Skeletal muscle tissue (tissue), 4 donors: ENCODE data around the gene CHST13. TPM values are rescaled to one million over a fixed set of nuclear protein-coding genes. Genes with fewer than 3 reads are reported as not detected.

ENCODE experiments used
- H3K27ac ChIP-seq: one replicate; pipeline ENCODE4 v1.7.0; 2013; ENCODE audit warnings: mild to moderate bottlenecking, low read depth, low read length, inconsistent platforms
- H3K27me3 ChIP-seq, 3 donors: one replicate each; pipeline ENCODE4 v1.7.0; 2013; ENCODE audit warnings: low read length in 3 of 3; ENCODE audit not compliant: control insufficient read depth in 3 of 3, insufficient read depth in 3 of 3
- H3K36me3 ChIP-seq, 3 donors: one replicate each; pipeline ENCODE4 v1.7.0; 2013; ENCODE audit warnings: low read length in 3 of 3; ENCODE audit not compliant: control insufficient read depth in 3 of 3, insufficient read depth in 3 of 3
- H3K4me1 ChIP-seq, 3 donors: one replicate each; pipeline ENCODE4 v1.7.0; 2013; ENCODE audit warnings: low read length in 3 of 3, mild to moderate bottlenecking in 3 of 3; ENCODE audit not compliant: control insufficient read depth in 3 of 3, insufficient read depth in 3 of 3
- H3K4me3 ChIP-seq, 3 donors: one replicate each; pipeline ENCODE4 v1.7.0; 2013; ENCODE audit warnings: low read length in 3 of 3
- H3K9ac ChIP-seq, 3 donors: one replicate each; pipeline ENCODE4 v1.7.0; 2013; ENCODE audit warnings: low read length in 3 of 3, mild to moderate bottlenecking in 3 of 3, moderate library complexity in 2 of 3, low read depth in 1 of 3
- H3K9me3 ChIP-seq, 3 donors: one replicate each; pipeline ENCODE4 v1.7.0; 2013; ENCODE audit warnings: low read length in 3 of 3; ENCODE audit not compliant: control insufficient read depth in 3 of 3
- total RNA-seq: library from RNA; depleted of rRNA; stranded (reverse); fragments of >200 nt; gene quantifications from one replicate; pipeline ENCODE4 v1.2.3, GENCODE V29; 2014
- donor health status: Osteomylitis.

CHST13 gene
- total RNA-seq, 1 donor from 2014 or later, result not detected

- H3K27ac ChIP-seq, result no peak overlapping the region
- H3K9ac ChIP-seq, result no peak overlapping the region
- H3K27me3 ChIP-seq, result peaks cover 0 to 9% (median 0%) of the 10 kb centered on the region in 3 donors
- no peaks in the 10 kb centered on the region for H3K4me1 ChIP-seq
- H3K9me3 ChIP-seq, result no peaks in the 10 kb centered on the region
- H3K4me3 ChIP-seq, result no peak overlapping the region
- H3K36me3 ChIP-seq, result no peaks in the 10 kb centered on the region
Measured at GRCh38 chr3:126503701-126504100, 20.3 kb upstream of the CHST13 start.

- H3K4me3 ChIP-seq, result no peak overlapping the region
- H3K9me3 ChIP-seq, result no peaks in the 10 kb centered on the region
- H3K4me1 ChIP-seq, result peaks cover 0 to 4% (median 2%) of the 10 kb centered on the region in 3 donors
- H3K27ac ChIP-seq, result no peak overlapping the region
- no peak overlapping the region for H3K9ac ChIP-seq
- H3K36me3 ChIP-seq, result no peaks in the 10 kb centered on the region
- peaks cover 0 to 9% (median 0%) of the 10 kb centered on the region in 3 donors for H3K27me3 ChIP-seq
Measured at GRCh38 chr3:126507886-126508285, 16.1 kb upstream of the CHST13 start.

DNA sequence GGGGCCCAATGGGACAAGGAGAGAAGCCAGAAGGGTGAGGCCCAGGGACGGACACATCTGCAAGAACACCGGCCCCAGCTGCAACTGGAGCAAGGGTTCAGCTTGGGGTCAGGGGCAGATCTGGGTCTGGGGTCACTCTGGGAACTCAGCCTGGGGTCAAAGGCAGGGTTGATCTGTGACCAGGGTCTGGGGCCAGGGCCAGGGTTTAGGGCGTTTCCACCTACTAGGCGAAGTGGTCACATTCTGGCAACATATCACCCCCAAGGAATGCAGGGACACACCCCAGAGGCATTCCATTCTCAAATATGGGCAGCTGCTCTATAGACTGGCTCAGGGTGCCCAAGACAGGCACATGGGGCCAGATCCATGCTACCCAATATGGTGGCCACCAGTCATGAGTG lies 15.4 kb upstream of the CHST13 start:
- Histone ChIP-seq H3K9me3 (no peaks in the 10 kb centered on the region), H3K4me1 (peaks cover 0 to 11% (median 2%) of the 10 kb centered on the region in 3 donors), H3K36me3 (no peaks in the 10 kb centered on the region), H3K27ac (no peak overlapping the region), H3K9ac (no peak overlapping the region), H3K4me3 (no peak overlapping the region), H3K27me3 (peaks cover 0 to 9% (median 0%) of the 10 kb centered on the region in 3 donors)

GRCh38 chr3:126509597-126510307 lies 14.2 kb upstream of the CHST13 start:
- Histone ChIP-seq H3K4me1 (peaks cover 0 to 11% (median 2%) of the 10 kb centered on the region in 3 donors), H3K4me3 (no peak overlapping the region), H3K27ac (no peak overlapping the region), H3K27me3 (peaks cover 0 to 4% (median 0%) of the 10 kb centered on the region in 3 donors), H3K9ac (no peak overlapping the region), H3K36me3 (no peaks in the 10 kb centered on the region), H3K9me3 (no peaks in the 10 kb centered on the region)

GRCh38 chr3:126510308-126510910 lies 13.5 kb upstream of the CHST13 start:
- H3K27me3 ChIP-seq, result no peaks in the 10 kb centered on the region
- no peak overlapping the region for H3K4me3 ChIP-seq
- H3K36me3 ChIP-seq, result no peaks in the 10 kb centered on the region
- no peaks in the 10 kb centered on the region for H3K9me3 ChIP-seq
- no peak overlapping the region for H3K9ac ChIP-seq
- peaks cover 0 to 11% (median 2%) of the 10 kb centered on the region in 3 donors for H3K4me1 ChIP-seq
- H3K27ac ChIP-seq, result no peak overlapping the region

- H3K4me3 ChIP-seq, result no peak overlapping the region
- H3K27me3 ChIP-seq, result no peaks in the 10 kb centered on the region
- no peak overlapping the region for H3K9ac ChIP-seq
- no peaks in the 10 kb centered on the region for H3K36me3 ChIP-seq
- no peaks in the 10 kb centered on the region for H3K9me3 ChIP-seq
- peaks cover 0 to 11% (median 2%) of the 10 kb centered on the region in 3 donors for H3K4me1 ChIP-seq
- no peak overlapping the region for H3K27ac ChIP-seq
Measured at GRCh38 chr3:126511291-126511690, 12.7 kb upstream of the CHST13 start.

- Histone ChIP-seq H3K9ac (no peak overlapping the region), H3K9me3 (no peaks in the 10 kb centered on the region), H3K27ac (no peak overlapping the region), H3K27me3 (no peaks in the 10 kb centered on the region), H3K4me1 (peaks cover 0 to 11% (median 2%) of the 10 kb centered on the region in 3 donors), H3K4me3 (no peak overlapping the region), H3K36me3 (no peaks in the 10 kb centered on the region)
Measured at GRCh38 chr3:126512026-126512425, 11.9 kb upstream of the CHST13 start.

GRCh38 chr3:126512916-126513650 lies 10.9 kb upstream of the CHST13 start:
- Histone ChIP-seq H3K27me3 (no peaks in the 10 kb centered on the region), H3K4me1 (peaks cover 0 to 11% (median 2%) of the 10 kb centered on the region in 3 donors), H3K9ac (no peak overlapping the region), H3K27ac (no peak overlapping the region), H3K4me3 (no peak overlapping the region), H3K9me3 (no peaks in the 10 kb centered on the region), H3K36me3 (no peaks in the 10 kb centered on the region)

DNA sequence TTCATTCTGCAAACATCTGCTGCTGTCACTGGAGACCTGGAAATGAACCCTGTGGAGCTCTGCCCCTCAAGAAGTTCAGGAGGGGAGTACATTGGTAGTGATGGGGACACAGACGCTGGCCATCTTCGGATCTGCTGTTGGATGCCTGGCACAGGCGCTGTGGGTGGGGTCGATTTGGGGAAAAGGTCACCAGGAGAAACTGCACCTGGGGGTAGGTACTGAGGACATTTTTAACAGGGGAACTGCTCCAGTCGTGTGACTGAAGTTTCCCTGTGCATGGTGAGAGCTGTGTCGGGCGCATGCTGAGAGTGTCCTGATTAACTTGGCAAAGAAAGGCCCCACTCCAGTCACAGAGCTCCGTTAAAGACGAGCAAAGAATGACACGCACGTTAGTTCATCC lies 9.8 kb upstream of the CHST13 start:
- Histone ChIP-seq H3K4me3 (no peak overlapping the region), H3K9ac (no peak overlapping the region), H3K4me1 (peaks cover 0 to 11% (median 2%) of the 10 kb centered on the region in 3 donors), H3K27me3 (peaks cover 0 to 3% (median 0%) of the 10 kb centered on the region in 3 donors), H3K36me3 (no peaks in the 10 kb centered on the region), H3K27ac (no peak overlapping the region), H3K9me3 (no peaks in the 10 kb centered on the region)
